Astrocyte (in vitro differentiated cells and primary cell): ENCODE results near the gene NCAPG. TPM values are rescaled to one million over a fixed set of nuclear protein-coding genes. Genes with fewer than 3 reads are reported as not detected.

ENCODE experiments used
- DNase-seq: peaks from one replicate; pipeline ENCODE4 v3.0.0-alpha.2; 2010; ENCODE audit warnings: low read depth
- FAIRE-seq: peaks from 2 replicates; lab custom pipeline; 2011; peaks lifted over from hg19 to GRCh38; lab: Jason Lieb, UNC
- H2AFZ ChIP-seq: 2 replicates; pipeline ENCODE4 v1.6.0; 2012; ENCODE audit warnings: low read depth, low read length, inconsistent platforms
- H3K27ac ChIP-seq: 2 replicates; pipeline ENCODE4 v1.5.1; 2011; ENCODE audit warnings: low read depth, low read length, inconsistent platforms
- H3K27me3 ChIP-seq: 2 replicates; pipeline ENCODE4 v1.6.0; 2011; ENCODE audit warnings: low read length, inconsistent platforms; ENCODE audit not compliant: insufficient read depth
- H3K36me3 ChIP-seq: 2 replicates; pipeline ENCODE4 v1.5.1; 2011; ENCODE audit warnings: low read length, inconsistent platforms; ENCODE audit not compliant: insufficient read depth
- H3K4me1 ChIP-seq: 2 replicates; pipeline ENCODE4 v1.5.1; 2011; ENCODE audit warnings: low read length, inconsistent platforms; ENCODE audit not compliant: insufficient read depth
- H3K4me2 ChIP-seq: 2 replicates; pipeline ENCODE4 v1.6.0; 2012; ENCODE audit warnings: low read length, inconsistent platforms
- H3K4me3 ChIP-seq: 2 replicates; pipeline ENCODE4 v1.5.1; 2011; ENCODE audit warnings: low read depth, mild to moderate bottlenecking, low read length, inconsistent platforms; ENCODE audit not compliant: insufficient read depth
- H3K79me2 ChIP-seq: 2 replicates; pipeline ENCODE4 v1.6.0; 2012; ENCODE audit warnings: mild to moderate bottlenecking, low read length, inconsistent platforms; ENCODE audit not compliant: insufficient read depth
- H3K9ac ChIP-seq: 2 replicates; pipeline ENCODE4 v1.6.0; 2012; ENCODE audit warnings: mild to moderate bottlenecking, low read length, inconsistent platforms
- H3K9me3 ChIP-seq: 2 replicates; pipeline ENCODE4 v1.5.1; 2012; ENCODE audit warnings: low read depth, mild to moderate bottlenecking, low read length, inconsistent platforms; ENCODE audit not compliant: insufficient read depth
- H4K20me1 ChIP-seq: 2 replicates; pipeline ENCODE4 v1.6.0; 2012; ENCODE audit warnings: low read length, inconsistent platforms; ENCODE audit not compliant: insufficient read depth
- H3K27ac Mint-ChIP-seq: one replicate; pipeline ENCODE4 v1.8.0; 2021; ENCODE audit warnings: mild to moderate bottlenecking, mixed read lengths; ENCODE audit not compliant: unreplicated experiment
- H3K27me3 Mint-ChIP-seq: one replicate; pipeline ENCODE4 v1.8.0; 2021; ENCODE audit warnings: low read depth, mixed read lengths; ENCODE audit not compliant: unreplicated experiment
- H3K36me3 Mint-ChIP-seq: one replicate; pipeline ENCODE4 v1.8.0; 2021; ENCODE audit warnings: low read depth, mixed read lengths; ENCODE audit not compliant: unreplicated experiment
- H3K4me1 Mint-ChIP-seq: one replicate; pipeline ENCODE4 v1.8.0; 2021; ENCODE audit warnings: low read depth, mixed read lengths; ENCODE audit not compliant: unreplicated experiment
- H3K4me3 Mint-ChIP-seq: one replicate; pipeline ENCODE4 v1.8.0; 2021; ENCODE audit warnings: mild to moderate bottlenecking, moderate library complexity, mixed read lengths; ENCODE audit not compliant: unreplicated experiment
- H3K9me3 Mint-ChIP-seq: one replicate; pipeline ENCODE4 v1.8.0; 2021; ENCODE audit warnings: mild to moderate bottlenecking, mixed read lengths; ENCODE audit not compliant: unreplicated experiment
- EZH2 ChIP-seq: IDR thresholded peaks from 2 replicates; pipeline ENCODE4 v1.6.1; 2012; ENCODE audit warnings: mild to moderate bottlenecking, low read length, inconsistent platforms; ENCODE audit not compliant: insufficient read depth
- total RNA-seq: library from RNA; stranded (reverse); gene quantifications from 2 replicates; pipeline ENCODE4 v1.2.1, GENCODE V29; 2021
- TF ChIP-seq, protein P1 (sequence below): IDR thresholded peaks from 2 replicates; pipeline ENCODE4 v1.5.1; 2011; ENCODE audit warnings: low read depth, mild to moderate bottlenecking, inconsistent platforms, low read length, moderate library complexity; ENCODE audit not compliant: insufficient read depth

NCAPG gene
- total RNA-seq, 1 donor from 2014 or later, result 4.7 TPM

DNA sequence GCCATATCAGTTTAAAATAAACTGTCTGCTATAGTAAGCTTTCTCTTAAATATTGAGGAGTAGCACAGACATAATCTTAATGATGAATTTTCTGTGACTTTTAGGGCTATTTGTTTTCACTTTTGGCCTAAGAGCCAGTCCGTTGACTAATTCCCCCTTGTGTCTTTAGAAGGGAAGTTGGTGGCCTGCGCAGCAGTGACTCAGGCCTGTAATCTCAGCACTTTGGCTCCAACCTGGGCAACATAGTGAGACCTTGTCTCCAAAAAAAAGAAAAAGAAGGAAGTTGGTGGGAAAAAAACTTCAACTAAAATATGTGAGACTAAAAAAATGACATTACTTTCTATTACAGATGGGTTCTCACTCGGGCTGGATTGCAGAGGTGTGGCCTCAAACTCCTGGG, 3.4 kb downstream of the NCAPG start:
- H3K9ac ChIP-seq, result peak overlapping the region; percentile 53
- Mint-ChIP-seq H3K36me3 (no peaks in the 10 kb centered on the region), H3K4me1 (peaks cover 7% of the 10 kb centered on the region), H3K9me3 (no peaks in the 10 kb centered on the region), H3K4me3 (no peak overlapping the region), H3K27ac (peak overlapping the region; percentile 20), H3K27me3 (no peaks in the 10 kb centered on the region)
- no peaks in the 10 kb centered on the region for H3K9me3 ChIP-seq
- DNase-seq (peak; percentile 65), FAIRE-seq (no peak)
- peak overlapping the region; percentile 34 for H3K27ac ChIP-seq
- H4K20me1 ChIP-seq, result peaks cover 8% of the 10 kb centered on the region
- peak overlapping the region; percentile 73 for H3K4me2 ChIP-seq
- peak overlapping the region; percentile 11 for H2AFZ ChIP-seq
- TF ChIP-seq EZH2, result no peak
- TF ChIP-seq, protein P1, sequence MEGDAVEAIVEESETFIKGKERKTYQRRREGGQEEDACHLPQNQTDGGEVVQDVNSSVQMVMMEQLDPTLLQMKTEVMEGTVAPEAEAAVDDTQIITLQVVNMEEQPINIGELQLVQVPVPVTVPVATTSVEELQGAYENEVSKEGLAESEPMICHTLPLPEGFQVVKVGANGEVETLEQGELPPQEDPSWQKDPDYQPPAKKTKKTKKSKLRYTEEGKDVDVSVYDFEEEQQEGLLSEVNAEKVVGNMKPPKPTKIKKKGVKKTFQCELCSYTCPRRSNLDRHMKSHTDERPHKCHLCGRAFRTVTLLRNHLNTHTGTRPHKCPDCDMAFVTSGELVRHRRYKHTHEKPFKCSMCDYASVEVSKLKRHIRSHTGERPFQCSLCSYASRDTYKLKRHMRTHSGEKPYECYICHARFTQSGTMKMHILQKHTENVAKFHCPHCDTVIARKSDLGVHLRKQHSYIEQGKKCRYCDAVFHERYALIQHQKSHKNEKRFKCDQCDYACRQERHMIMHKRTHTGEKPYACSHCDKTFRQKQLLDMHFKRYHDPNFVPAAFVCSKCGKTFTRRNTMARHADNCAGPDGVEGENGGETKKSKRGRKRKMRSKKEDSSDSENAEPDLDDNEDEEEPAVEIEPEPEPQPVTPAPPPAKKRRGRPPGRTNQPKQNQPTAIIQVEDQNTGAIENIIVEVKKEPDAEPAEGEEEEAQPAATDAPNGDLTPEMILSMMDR, result no peak
- peaks cover 5% of the 10 kb centered on the region for H3K4me1 ChIP-seq
- H3K27me3 ChIP-seq, result no peaks in the 10 kb centered on the region
- H3K79me2 ChIP-seq, result peaks cover 93% of the 10 kb centered on the region
- H3K36me3 ChIP-seq, result peaks cover 4% of the 10 kb centered on the region
- peak overlapping the region; percentile 37 for H3K4me3 ChIP-seq

DNA sequence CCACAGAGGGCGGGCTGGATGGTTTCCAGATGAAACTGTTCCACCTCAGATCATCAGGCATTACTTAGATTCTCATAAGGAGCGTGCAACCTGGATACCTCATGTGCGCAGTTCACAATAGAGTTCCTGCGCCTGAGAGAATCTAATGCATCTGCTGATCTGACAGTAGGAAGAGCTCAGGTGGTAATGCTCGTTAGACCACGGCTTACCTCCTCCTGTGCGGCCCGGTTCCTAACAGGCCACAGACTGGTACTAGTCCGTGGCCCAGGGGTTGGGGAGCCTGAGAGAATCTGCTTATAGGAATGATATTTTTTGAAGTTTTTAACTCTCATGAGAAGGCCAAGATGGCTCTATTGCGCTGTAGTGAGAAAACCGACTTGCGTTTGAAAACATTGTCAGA, 5.4 kb downstream of the NCAPG start:
- no peaks in the 10 kb centered on the region for H3K9me3 ChIP-seq
- H3K36me3 Mint-ChIP-seq, result no peaks in the 10 kb centered on the region
- H3K9ac ChIP-seq, result no peak overlapping the region
- H3K4me1 Mint-ChIP-seq, result peaks cover 7% of the 10 kb centered on the region
- H3K36me3 ChIP-seq, result peaks cover 4% of the 10 kb centered on the region
- H3K27ac Mint-ChIP-seq, result no peak overlapping the region
- FAIRE-seq (no peak), DNase-seq (no peak)
- H3K4me3 Mint-ChIP-seq, result no peak overlapping the region
- H3K4me1 ChIP-seq, result peaks cover 4% of the 10 kb centered on the region
- H3K27ac ChIP-seq, result no peak overlapping the region
- no peak overlapping the region for H3K4me2 ChIP-seq
- H4K20me1 ChIP-seq, result no peaks in the 10 kb centered on the region
- H3K4me3 ChIP-seq, result no peak overlapping the region
- no peaks in the 10 kb centered on the region for H3K27me3 Mint-ChIP-seq
- H3K9me3 Mint-ChIP-seq, result no peaks in the 10 kb centered on the region
- no peaks in the 10 kb centered on the region for H3K27me3 ChIP-seq
- H3K79me2 ChIP-seq, result peaks cover 88% of the 10 kb centered on the region
- no peak for TF ChIP-seq EZH2
- TF ChIP-seq, protein P1, result no peak
- no peak overlapping the region for H2AFZ ChIP-seq

DNA sequence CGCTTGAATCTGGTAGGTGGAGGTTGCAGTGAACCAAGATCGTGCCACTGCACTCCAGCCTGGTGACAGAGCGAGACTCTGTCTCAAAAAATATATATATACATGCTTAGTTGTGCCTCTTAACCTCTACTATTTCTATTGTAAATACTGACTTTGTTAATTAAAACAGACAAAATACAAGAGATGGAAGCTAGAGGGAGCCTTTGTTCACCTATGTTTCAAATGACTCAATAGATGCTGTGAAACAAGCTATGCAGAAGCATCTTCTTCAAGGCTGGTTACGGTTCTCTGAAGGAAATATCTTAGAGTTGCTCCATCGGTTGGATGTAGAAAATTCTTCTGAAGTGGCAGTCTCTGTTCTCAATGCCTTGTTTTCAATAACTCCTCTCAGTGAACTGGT, 6.2 kb downstream of the NCAPG start:
- Histone ChIP-seq H3K9ac (no peak overlapping the region), H3K36me3 (peaks cover 4% of the 10 kb centered on the region), H3K27me3 (no peaks in the 10 kb centered on the region), H3K4me1 (peaks cover 3% of the 10 kb centered on the region), H2AFZ (no peak overlapping the region), H3K4me2 (peak overlapping the region; percentile 11), H3K9me3 (no peaks in the 10 kb centered on the region), H3K27ac (no peak overlapping the region), H3K79me2 (peaks cover 85% of the 10 kb centered on the region), H3K4me3 (no peak overlapping the region), H4K20me1 (no peaks in the 10 kb centered on the region)
- DNase-seq (peak; percentile 62), FAIRE-seq (peak; percentile 32)
- Mint-ChIP-seq H3K27ac (no peak overlapping the region), H3K4me3 (no peak overlapping the region), H3K9me3 (no peaks in the 10 kb centered on the region), H3K4me1 (peaks cover 6% of the 10 kb centered on the region), H3K36me3 (no peaks in the 10 kb centered on the region), H3K27me3 (no peaks in the 10 kb centered on the region)
- TF ChIP-seq EZH2, result no peak
- TF ChIP-seq, protein P1, result peak; percentile 55
